GM19395 (cell line): ENCODE data around the gene GRIK2.
A peak's percentile ranks its signal among the peaks of the same experiment; 100 is the strongest.

Experiments
- ATAC-seq: cut with Tn5 transposase; IDR thresholded peaks from one replicate; pipeline ENCODE4 v1.9.1; 2021; ENCODE audit warnings: mild to moderate bottlenecking, moderate library complexity; ENCODE audit not compliant: unreplicated experiment

The GRIK2 gene

DNA sequence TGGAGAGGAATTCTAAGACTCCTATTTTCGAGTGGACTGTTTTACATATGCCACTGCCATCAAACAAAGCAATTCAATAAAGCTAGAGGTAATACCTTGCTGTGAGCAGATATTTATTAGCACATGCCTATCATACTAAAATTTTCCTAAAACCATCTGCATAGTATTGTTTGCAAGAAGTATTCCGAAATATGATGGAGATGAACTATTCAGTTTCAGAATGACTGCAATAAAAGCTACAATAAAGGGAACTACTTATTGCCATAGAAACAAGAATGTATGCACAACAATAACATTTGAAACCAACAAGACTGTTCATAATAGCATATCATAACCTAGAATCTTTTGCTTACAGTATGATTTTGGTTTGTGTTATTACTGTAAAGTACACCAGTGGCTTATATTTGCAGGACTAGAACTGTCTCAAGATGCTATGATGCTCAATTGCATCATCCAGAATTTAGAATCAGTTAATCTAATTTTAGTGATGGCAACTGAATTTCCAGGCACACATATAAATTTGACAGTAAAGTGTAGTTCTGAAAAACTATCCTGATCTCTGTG, 144.3 kb downstream of the GRIK2 start:
- no peak for ATAC-seq

DNA sequence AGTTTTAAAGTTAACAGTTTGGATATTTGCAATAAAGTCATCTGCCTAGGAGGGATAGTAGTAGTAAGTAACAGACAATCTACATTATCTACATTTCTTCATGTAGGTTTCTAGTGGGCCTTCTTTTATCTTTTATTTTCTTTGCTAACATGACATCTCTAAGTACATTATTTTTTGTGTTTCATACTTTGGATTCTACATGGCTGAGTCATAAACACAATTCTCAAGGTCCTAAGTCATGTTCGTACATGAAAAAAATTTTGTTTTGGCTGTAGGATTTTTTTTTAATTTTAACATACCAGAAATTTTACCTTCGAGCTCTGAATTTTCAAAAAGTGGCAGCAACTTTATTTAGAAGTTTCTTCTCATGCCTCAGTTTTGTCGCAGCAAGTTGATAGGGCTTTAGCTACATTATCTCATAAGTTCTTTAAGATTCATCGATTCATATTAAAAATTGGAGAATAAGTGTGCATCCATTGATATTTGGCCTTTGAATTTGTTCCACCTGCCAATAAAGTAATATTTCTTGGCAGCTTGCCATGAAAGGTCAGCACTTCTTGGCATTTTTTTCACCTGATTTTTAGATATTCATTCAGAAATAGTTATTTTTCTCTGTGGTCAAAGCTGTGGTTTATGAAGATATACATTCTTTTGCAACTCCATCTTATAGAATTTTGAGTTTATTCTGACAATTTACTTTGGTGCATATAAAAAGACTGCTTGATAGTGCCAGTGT, 146.2 kb downstream of the GRIK2 start:
- no peak for ATAC-seq

- ATAC-seq: no peak
Measured at GRCh38 chr6:101541894-101542293, 148.4 kb downstream of the GRIK2 start.

GRCh38 chr6:101543796-101544195, 150.3 kb downstream of the GRIK2 start:
- ATAC-seq: no peak

- no peak for ATAC-seq
Measured at GRCh38 chr6:101544286-101544685, 150.8 kb downstream of the GRIK2 start.

GRCh38 chr6:101545191-101545590, 151.7 kb downstream of the GRIK2 start:
- ATAC-seq: no peak

GRCh38 chr6:101550451-101550850, 156.9 kb downstream of the GRIK2 start:
- ATAC-seq: no peak

- ATAC-seq: no peak
Measured at GRCh38 chr6:101554231-101554630, 160.7 kb downstream of the GRIK2 start.

DNA sequence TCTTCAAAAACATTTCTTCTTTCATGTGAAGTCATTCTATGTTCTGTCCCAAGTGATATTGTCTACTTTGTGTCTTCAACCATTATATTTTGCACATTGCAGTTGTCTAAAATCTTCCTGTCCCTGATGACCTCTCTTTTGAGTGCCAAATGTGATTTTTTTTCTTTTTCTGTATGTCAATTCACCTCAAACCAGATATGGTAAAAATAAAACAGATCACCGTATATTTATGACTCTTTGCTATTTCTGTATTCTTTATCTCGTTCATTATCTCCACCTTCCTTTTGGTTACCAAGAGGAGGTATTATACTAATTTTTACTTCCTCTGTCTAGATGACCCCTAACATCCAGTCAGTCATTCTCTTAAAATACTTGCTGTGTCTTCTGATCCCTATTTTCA, 165.2 kb downstream of the GRIK2 start:
- no peak for ATAC-seq

- ATAC-seq: no peak
Measured at GRCh38 chr6:101572627-101573026, 179.1 kb downstream of the GRIK2 start.

- no peak for ATAC-seq
Measured at GRCh38 chr6:101577091-101577490, 183.6 kb downstream of the GRIK2 start.

GRCh38 chr6:101578306-101578705, 184.8 kb downstream of the GRIK2 start:
- ATAC-seq: no peak

- ATAC-seq: no peak
Measured at GRCh38 chr6:101582792-101583191, 189.3 kb downstream of the GRIK2 start.

GRCh38 chr6:101585501-101585900, 192.0 kb downstream of the GRIK2 start:
- ATAC-seq: no peak

- no peak for ATAC-seq
Measured at GRCh38 chr6:101588343-101588742, 194.8 kb downstream of the GRIK2 start.

- ATAC-seq: no peak
Measured at GRCh38 chr6:101595276-101595675, 201.8 kb downstream of the GRIK2 start.

- no peak for ATAC-seq
Measured at GRCh38 chr6:101597693-101598092, 204.2 kb downstream of the GRIK2 start.

DNA sequence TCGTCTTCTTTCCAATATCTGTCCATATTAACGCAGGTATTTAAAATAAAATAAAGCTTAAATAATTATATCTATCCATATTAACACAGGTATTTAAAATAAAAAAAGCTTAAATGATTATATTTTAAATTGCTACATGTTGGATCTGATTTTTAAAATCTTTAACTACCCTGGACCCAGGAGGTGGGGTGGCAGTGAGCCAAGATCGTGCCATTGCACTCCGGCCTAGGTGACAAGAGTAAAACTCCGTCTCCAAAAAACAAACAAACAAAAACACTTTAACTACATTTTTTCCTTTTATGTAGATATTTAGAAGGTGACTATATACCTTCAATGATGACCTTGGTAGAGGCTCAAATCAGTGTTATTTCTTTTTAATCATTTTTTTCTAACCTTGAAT, 211.9 kb downstream of the GRIK2 start:
- no peak for ATAC-seq

DNA sequence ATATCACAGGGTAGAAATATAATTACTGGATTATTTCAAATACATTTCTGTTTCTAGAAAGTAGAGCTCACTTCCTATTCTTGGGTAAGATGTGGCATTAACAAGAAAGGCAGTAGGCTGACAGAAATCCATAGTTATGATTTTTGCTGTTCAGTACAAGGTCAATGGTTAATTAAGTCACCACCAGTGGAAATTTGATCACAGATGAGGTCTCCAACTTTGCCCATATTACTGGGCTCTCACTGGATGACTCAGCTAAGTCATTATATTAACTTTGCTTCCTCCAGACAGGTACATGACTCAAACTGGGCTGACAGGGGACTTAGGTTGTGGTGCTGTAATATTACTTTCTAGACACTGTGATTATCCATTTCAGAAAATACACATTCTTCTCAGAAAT, 212.4 kb downstream of the GRIK2 start:
- ATAC-seq: peak; percentile 82

DNA sequence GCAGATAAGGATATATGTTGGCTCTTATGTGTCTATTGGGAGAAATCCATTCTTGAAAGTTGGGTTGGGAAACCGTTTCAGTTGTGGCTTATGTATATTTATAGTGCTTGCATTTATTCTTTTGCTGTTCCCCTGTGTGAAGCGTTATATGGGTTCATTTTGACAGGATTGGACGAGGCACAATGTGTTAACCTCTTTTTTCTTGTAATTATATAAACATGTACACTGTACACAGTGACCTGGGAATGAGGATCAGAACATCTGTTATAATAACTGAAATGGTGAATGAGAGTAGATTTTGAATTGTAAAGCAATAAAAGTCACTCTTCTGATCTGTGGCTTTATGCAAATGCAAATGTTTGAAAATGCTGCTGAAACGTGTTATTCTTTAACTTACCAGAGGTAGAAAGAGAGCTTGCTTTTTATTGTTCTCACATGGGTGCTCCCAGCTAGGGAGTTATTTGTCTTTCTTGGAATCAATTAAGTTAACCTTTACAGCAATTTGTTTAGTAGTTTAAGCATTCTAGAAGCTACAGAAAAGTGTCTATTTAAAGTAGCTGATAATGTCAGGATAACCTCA, 213.7 kb downstream of the GRIK2 start:
- no peak for ATAC-seq

DNA sequence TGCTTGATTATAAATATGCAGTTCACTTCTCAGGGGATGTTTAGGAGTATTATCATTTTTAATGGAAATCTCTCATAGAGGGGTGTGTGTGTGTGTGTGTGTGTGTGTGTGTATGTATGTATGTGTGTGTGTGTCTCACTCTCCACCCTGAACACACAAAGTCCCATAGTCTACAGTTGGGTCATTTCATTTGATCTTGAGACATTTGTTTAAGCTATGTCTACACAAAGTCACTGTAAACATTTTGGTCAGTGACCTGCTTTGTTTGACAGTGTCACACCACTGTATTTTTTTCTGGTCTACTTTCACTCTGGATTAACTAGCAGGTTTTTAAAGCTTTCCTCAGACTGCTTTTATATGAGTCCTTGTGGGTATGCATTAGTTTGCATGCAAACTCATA, 215.2 kb downstream of the GRIK2 start:
- no peak for ATAC-seq

DNA sequence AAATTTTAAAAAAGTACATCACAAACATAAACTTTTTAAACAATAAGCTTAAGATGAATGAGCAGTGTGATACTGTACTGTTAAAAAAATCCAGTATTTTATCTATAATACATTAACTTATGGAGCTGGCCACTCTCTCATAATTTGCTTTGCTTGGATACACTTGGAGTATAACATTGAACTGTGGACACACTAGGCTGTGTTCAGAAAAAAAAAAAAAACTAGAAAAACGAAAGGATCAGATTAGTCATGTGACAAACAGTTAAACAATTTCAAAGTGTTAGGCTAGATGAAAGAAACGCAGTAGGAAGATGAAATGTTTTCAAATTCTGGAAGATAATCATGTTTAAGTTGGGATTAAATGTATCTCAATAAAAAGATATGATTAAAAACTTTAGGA, 220.0 kb downstream of the GRIK2 start:
- no peak for ATAC-seq

DNA sequence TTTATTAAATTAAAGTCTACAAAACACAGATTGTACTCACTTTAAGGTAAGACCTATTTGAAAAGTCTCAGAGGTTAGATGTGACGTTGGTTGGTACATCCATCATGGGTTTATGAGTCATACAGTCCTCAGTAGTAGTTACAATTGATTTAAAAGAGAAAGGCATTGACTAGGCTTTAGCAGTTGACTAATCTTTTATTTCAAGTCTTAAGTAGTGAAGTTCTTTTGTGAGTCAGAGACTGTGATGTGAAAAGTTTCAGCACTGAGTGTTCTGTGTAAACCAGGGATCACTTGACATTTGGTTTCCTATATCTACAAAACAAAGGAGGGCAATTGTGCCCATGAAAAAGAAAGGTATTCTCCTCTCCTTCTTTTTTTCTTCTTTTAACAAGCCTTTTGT, 221.3 kb downstream of the GRIK2 start:
- ATAC-seq: no peak
